ENCODE measurements around the gene KCNIP1. TPM values are rescaled to one million over a fixed set of nuclear protein-coding genes. Genes with fewer than 3 reads are reported as not detected.
"Not testable (repeated sequence)": the region's sequence is repeated elsewhere in the genome, so short reads cannot be mapped to it uniquely, and the experiment has no call there.

Gene KCNIP1
- total and polyA plus RNA-seq, 9 donors: 1.9 to 8.3 (median 4.0) TPM

DNA sequence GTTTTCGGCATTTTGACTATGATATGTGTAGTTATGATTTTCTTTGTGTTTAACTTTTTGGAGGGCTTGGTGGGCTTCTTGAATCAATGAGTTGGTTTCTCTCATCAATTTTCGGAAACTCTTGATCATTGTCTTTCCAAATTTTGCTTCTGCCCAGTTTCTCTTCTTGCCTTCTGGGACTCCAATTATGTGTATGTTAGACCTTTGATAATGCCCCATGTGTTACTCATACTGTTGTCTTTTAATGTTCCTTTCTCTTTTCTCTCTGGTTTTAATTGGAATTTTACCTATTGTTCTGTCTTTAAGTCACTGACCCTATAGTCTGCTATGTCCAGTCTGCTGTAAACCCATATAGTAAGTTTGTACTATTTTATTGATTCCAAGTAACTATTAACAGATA, 41.5 kb downstream of the KCNIP1 start:
- Histone ChIP-seq H3K27me3 (ENCODE audit: control insufficient read depth, insufficient read depth, low read length) (no peaks in the 10 kb centered on the region), H3K4me1 (ENCODE audit: control insufficient read depth, insufficient read depth, low read length) (peaks cover 5% of the 10 kb centered on the region), H3K4me3 (ENCODE audit: low read length) (no peak overlapping the region), H3K27ac (ENCODE audit: low read length) (no peak overlapping the region), H3K9me3 (replicated peaks; ENCODE audit: control insufficient read depth, low read depth, low read length) (no peaks in the 10 kb centered on the region), H3K36me3 (ENCODE audit: control insufficient read depth, insufficient read depth, low read length) (no peaks in the 10 kb centered on the region)
- WGBS (ENCODE audit: insufficient coverage): no CpG with 5 or more reads among the region's 2 CpGs
- DNase-seq: no peak

DNA sequence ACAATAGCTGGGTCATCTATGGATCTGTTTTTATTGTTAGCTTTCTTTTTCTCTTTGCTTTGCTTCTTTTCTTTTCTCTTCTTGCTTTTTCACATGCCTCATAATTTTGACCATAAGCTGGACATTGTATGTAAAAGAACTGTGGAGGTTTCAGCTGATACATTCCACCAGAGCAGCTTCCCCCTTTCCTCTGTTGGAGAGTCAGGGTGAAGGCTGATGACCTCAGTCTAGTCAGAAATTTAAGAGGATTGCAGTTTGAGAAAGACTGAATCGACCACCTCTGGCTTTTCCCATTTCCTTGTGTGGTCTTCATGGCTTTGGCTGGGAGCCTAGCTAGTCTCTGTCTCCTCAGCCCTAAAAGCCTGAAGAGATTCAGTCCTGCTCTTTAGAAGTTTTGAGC, 42.0 kb downstream of the KCNIP1 start:
- peak; percentile 63 for DNase-seq
- H3K4me3 ChIP-seq (ENCODE audit: low read length): no peak overlapping the region
- no peaks in the 10 kb centered on the region for H3K36me3 ChIP-seq (ENCODE audit: control insufficient read depth, insufficient read depth, low read length)
- H3K27me3 ChIP-seq (ENCODE audit: control insufficient read depth, insufficient read depth, low read length): no peaks in the 10 kb centered on the region
- WGBS (ENCODE audit: insufficient coverage): 0% methylated on average over 1 of the region's 1 CpG
- H3K27ac ChIP-seq (ENCODE audit: low read length): peak overlapping the region; percentile 10
- peaks cover 5% of the 10 kb centered on the region for H3K4me1 ChIP-seq (ENCODE audit: control insufficient read depth, insufficient read depth, low read length)
- no peaks in the 10 kb centered on the region for H3K9me3 ChIP-seq (replicated peaks; ENCODE audit: control insufficient read depth, low read depth, low read length)

DNA sequence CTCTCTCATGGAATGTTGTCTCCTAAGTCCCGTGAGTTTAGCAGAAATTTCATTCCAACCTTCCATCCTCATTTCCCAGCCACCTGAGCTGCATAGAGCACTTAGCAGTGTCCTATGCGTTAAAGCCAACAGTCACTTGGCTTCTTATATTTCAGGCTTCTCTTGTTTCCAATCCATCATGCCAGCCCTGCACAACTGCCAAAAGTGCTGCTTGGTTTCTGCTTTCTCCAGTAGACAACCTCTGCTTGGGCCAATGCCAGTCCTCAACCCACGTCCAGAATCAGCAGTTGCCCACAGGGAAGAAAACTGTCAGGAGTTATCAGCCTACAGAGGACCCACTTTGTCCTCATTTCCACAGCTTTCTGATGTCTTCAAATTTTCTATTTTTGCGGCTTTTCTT, 42.5 kb downstream of the KCNIP1 start:
- Histone ChIP-seq H3K36me3 (ENCODE audit: control insufficient read depth, insufficient read depth, low read length) (no peaks in the 10 kb centered on the region), H3K4me3 (ENCODE audit: low read length) (no peak overlapping the region), H3K27me3 (ENCODE audit: control insufficient read depth, insufficient read depth, low read length) (no peaks in the 10 kb centered on the region), H3K4me1 (ENCODE audit: control insufficient read depth, insufficient read depth, low read length) (peaks cover 5% of the 10 kb centered on the region), H3K9me3 (replicated peaks; ENCODE audit: control insufficient read depth, low read depth, low read length) (no peaks in the 10 kb centered on the region), H3K27ac (ENCODE audit: low read length) (no peak overlapping the region)
- 22% methylated on average over 3 of the region's 4 CpGs for WGBS (ENCODE audit: insufficient coverage)
- DNase-seq: peak; percentile 56

DNA sequence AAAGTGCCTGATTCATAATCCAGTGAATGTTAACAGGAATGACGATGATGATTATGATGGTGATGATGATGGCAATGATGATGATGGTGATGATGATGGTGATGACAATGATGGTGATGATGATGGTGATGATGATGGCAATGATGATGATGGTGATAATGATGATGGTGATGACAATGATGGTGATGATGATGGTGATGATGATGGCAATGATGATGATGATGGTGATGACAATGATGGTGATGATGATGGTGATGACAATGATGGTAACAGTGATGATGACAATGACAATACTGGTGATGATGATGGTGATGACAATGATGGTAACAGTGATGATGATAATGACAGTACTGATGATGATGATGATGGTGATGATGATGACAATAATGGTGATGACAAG, 46.6 kb downstream of the KCNIP1 start:
- 67% methylated on average over 1 of the region's 1 CpG for WGBS (ENCODE audit: insufficient coverage)
- H3K4me1 ChIP-seq (ENCODE audit: control insufficient read depth, insufficient read depth, low read length): peaks cover 36% of the 10 kb centered on the region
- not testable (repeated sequence) for H3K27ac ChIP-seq (ENCODE audit: low read length); H3K36me3 ChIP-seq (ENCODE audit: control insufficient read depth, insufficient read depth, low read length); DNase-seq; H3K9me3 ChIP-seq (replicated peaks; ENCODE audit: control insufficient read depth, low read depth, low read length); H3K27me3 ChIP-seq (ENCODE audit: control insufficient read depth, insufficient read depth, low read length); H3K4me3 ChIP-seq (ENCODE audit: low read length)

DNA sequence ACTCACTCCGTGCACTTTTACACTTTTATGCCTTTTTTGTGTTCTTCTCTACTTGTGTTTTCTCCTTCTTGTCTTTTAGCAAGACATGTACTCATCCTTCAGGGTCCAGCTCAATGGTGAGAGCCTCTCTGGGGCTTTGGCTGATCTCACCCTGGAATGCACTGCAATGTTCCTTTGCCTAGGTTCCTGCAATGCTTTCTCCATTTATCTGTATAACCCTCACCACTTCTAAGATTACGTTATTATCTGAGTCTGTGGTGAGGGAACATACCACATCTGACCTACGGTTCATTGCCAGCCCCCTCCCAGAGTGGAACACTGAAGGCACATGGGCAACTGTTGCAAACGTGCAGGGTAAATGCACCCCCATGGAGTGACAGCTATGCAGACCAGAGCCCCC, 47.3 kb downstream of the KCNIP1 start:
- Histone ChIP-seq H3K4me1 (ENCODE audit: control insufficient read depth, insufficient read depth, low read length) (peaks cover 33% of the 10 kb centered on the region), H3K27ac (ENCODE audit: low read length) (no peak overlapping the region), H3K27me3 (ENCODE audit: control insufficient read depth, insufficient read depth, low read length) (peaks cover 3% of the 10 kb centered on the region), H3K4me3 (ENCODE audit: low read length) (no peak overlapping the region), H3K36me3 (ENCODE audit: control insufficient read depth, insufficient read depth, low read length) (no peaks in the 10 kb centered on the region), H3K9me3 (replicated peaks; ENCODE audit: control insufficient read depth, low read depth, low read length) (no peaks in the 10 kb centered on the region)
- DNase-seq: no peak
- WGBS (ENCODE audit: insufficient coverage): 79% methylated on average over 2 of the region's 4 CpGs

DNA sequence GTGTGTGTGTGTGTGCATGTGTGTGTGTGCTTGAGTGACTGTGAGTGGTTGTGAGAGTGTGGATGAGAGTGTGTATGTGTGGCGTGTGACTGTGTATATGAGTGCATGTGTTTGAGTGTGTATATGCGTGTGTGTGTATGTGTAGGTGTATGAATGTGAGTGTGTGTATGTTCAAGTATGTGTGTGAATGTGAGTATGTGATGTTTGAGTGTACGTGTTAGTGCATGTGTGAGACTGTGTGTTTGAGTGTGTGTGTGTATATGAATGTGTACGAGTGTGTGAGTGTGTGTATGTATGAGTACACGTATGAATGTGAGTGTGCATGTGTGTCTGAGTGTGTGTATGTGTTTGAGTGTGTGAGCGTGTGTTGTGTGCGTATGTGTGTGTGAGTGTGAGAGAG, 47.8 kb downstream of the KCNIP1 start:
- H3K4me1 ChIP-seq (ENCODE audit: control insufficient read depth, insufficient read depth, low read length): peaks cover 32% of the 10 kb centered on the region
- peaks cover 3% of the 10 kb centered on the region for H3K27me3 ChIP-seq (ENCODE audit: control insufficient read depth, insufficient read depth, low read length)
- H3K4me3 ChIP-seq (ENCODE audit: low read length): no peak overlapping the region
- H3K36me3 ChIP-seq (ENCODE audit: control insufficient read depth, insufficient read depth, low read length): no peaks in the 10 kb centered on the region
- 93% methylated on average over 7 of the region's 7 CpGs for WGBS (ENCODE audit: insufficient coverage)
- H3K9me3 ChIP-seq (replicated peaks; ENCODE audit: control insufficient read depth, low read depth, low read length): no peaks in the 10 kb centered on the region
- H3K27ac ChIP-seq (ENCODE audit: low read length): no peak overlapping the region
- no peak for DNase-seq

DNA sequence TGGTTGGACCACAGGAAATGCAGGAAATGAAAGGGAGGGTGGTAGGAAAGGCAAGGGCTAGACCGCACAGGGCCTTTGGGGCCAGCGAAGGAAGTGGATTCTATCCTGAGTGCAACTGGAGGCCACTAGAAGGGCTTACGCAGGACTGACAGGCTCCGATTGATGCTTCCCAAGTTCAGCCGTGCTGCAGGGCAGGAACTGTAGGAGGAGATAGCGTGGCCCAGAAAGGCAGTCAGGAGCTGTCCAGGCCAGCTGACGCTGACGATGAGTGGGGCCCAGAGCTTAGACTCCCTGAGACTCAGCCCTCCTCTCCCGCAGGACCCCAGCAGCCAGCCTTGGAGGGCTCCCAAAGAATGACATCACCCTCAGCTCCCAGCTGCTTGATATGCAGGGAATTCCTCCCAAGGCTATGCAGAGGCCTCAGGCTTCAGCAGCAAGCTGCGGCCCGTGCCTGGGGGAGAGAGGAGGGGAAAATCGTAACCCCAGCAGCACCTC, 48.8 kb downstream of the KCNIP1 start:
- Histone ChIP-seq H3K4me3 (ENCODE audit: low read length) (no peak overlapping the region), H3K9me3 (replicated peaks; ENCODE audit: control insufficient read depth, low read depth, low read length) (no peaks in the 10 kb centered on the region), H3K36me3 (ENCODE audit: control insufficient read depth, insufficient read depth, low read length) (no peaks in the 10 kb centered on the region), H3K27me3 (ENCODE audit: control insufficient read depth, insufficient read depth, low read length) (peaks cover 3% of the 10 kb centered on the region), H3K27ac (ENCODE audit: low read length) (peak overlapping the region; percentile 78), H3K4me1 (ENCODE audit: control insufficient read depth, insufficient read depth, low read length) (peaks cover 36% of the 10 kb centered on the region)
- 1% methylated on average over 6 of the region's 12 CpGs for WGBS (ENCODE audit: insufficient coverage)
- peak; percentile 98 for DNase-seq

DNA sequence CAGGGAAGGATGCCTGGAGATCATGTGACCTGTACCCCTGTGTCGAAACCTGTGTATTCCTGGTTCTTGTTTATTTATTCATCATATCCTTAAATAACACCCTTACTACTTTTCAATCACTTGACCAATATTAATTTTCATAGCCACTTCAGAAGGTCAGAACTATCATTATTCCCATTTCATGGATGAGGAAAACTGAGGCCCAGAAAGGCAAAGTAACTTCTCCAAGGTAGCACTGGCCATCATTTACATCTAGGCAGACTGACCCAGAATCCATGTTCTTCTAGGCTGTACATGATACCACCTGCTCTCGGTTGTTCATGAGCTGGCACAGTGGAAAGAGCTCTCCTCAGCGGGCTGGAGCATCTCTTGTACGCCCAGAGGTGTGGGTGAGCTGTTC, 49.4 kb downstream of the KCNIP1 start:
- Histone ChIP-seq H3K9me3 (replicated peaks; ENCODE audit: control insufficient read depth, low read depth, low read length) (no peaks in the 10 kb centered on the region), H3K36me3 (ENCODE audit: control insufficient read depth, insufficient read depth, low read length) (no peaks in the 10 kb centered on the region), H3K4me1 (ENCODE audit: control insufficient read depth, insufficient read depth, low read length) (peaks cover 36% of the 10 kb centered on the region), H3K4me3 (ENCODE audit: low read length) (no peak overlapping the region), H3K27ac (ENCODE audit: low read length) (peak overlapping the region; percentile 39), H3K27me3 (ENCODE audit: control insufficient read depth, insufficient read depth, low read length) (peaks cover 3% of the 10 kb centered on the region)
- WGBS (ENCODE audit: insufficient coverage): 95% methylated on average over 3 of the region's 4 CpGs
- no peak for DNase-seq

DNA sequence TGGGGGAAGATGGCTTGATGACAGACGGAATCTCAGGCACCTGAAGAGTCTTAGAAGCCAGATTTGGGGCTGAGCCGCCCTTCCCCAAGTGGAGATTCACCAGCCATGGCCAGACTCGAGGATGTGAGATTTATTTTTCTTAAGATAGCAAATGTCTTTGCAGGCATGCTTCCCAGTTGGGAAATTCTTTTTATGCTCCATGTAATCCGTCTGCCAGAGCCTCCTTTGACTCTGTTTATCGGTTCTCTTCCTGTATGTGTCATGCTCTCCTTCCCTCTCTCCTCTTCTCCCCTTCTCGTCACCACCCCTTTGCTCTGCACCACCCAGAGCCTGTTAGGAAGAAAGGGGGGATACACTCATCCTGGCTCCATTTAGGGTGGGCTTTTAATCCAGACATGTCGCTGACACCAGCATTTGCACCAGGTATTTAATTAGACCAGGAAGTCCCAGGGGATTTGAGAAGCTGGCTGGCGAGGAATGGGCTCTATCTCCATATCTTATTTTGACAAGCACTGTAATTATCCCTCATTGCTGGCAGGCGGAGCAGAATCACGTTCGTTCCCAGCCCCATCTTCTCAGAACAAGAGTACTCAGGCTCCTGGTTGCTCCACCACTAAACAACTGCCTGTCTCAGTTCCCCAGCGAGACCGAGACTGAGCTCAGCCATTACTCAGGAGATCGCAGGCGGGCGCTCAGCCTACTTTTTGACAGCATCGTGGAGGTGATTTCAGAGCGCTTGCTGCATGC, 50.9 kb downstream of the KCNIP1 start:
- no peak overlapping the region for H3K27ac ChIP-seq (ENCODE audit: low read length)

DNA sequence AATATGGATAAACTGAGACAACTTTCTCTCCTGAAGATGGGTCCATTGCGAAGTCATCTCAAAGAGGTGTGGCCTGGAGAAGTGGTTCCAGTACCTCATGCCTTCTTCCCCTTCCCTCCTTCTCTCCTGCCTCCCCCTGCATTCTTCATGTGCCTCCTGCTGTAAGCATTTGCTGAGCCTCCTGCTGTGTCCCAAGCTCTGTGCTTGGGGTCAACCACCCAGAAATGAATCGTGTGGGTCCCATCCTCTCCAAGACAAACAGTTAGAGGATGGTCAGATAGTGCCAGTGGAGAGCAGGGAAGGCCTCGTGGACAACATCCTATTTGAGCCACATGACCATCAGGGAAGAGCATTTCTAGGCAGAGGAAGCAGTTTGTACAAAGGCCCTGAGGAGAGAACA, 53.5 kb downstream of the KCNIP1 start:
- H3K9me3 ChIP-seq (replicated peaks; ENCODE audit: control insufficient read depth, low read depth, low read length): no peaks in the 10 kb centered on the region

More for the DNA sequence above, 50.9 kb downstream of the KCNIP1 start:
- peak; percentile 71 for DNase-seq
- H3K9me3 ChIP-seq (replicated peaks; ENCODE audit: control insufficient read depth, low read depth, low read length): no peaks in the 10 kb centered on the region
- no peak overlapping the region for H3K4me3 ChIP-seq (ENCODE audit: low read length)
- peaks cover 3% of the 10 kb centered on the region for H3K27me3 ChIP-seq (ENCODE audit: control insufficient read depth, insufficient read depth, low read length)
- peaks cover 36% of the 10 kb centered on the region for H3K4me1 ChIP-seq (ENCODE audit: control insufficient read depth, insufficient read depth, low read length)
- WGBS (ENCODE audit: insufficient coverage): 34% methylated on average over 7 of the region's 18 CpGs
- H3K36me3 ChIP-seq (ENCODE audit: control insufficient read depth, insufficient read depth, low read length): no peaks in the 10 kb centered on the region

More for the DNA sequence above, 53.5 kb downstream of the KCNIP1 start:
- Histone ChIP-seq H3K27me3 (ENCODE audit: control insufficient read depth, insufficient read depth, low read length) (peaks cover 9% of the 10 kb centered on the region), H3K4me3 (ENCODE audit: low read length) (no peak overlapping the region), H3K36me3 (ENCODE audit: control insufficient read depth, insufficient read depth, low read length) (no peaks in the 10 kb centered on the region), H3K4me1 (ENCODE audit: control insufficient read depth, insufficient read depth, low read length) (peaks cover 34% of the 10 kb centered on the region), H3K27ac (ENCODE audit: low read length) (no peak overlapping the region)
- no CpG with 5 or more reads among the region's 3 CpGs for WGBS (ENCODE audit: insufficient coverage)
- no peak for DNase-seq

Data from muscle of leg (tissue), 11 donors.